Breast epithelium (tissue), 4 donors: Measurements from ENCODE around the gene TAGLN. TPM values are rescaled to one million over a fixed set of nuclear protein-coding genes. Genes with fewer than 3 reads are reported as not detected.

ENCODE experiments used
- DNase-seq, 2 donors: peaks; one replicate each; pipeline ENCODE4 v3.0.0-alpha.2; 2019; ENCODE audit warnings: low spot score in 2 of 2
- H3K27ac ChIP-seq, 2 donors: fragments of 200-600 bp; sonication (generic) in 1 of 2; one replicate each; pipeline ENCODE4 v1.5.1; 2016 to 2019; ENCODE audit warnings: mild to moderate bottlenecking in 1 of 2
- H3K27me3 ChIP-seq, 2 donors: fragments of 200-600 bp; sonication (generic) in 1 of 2; one replicate each; pipeline versions ENCODE4 v1.5.1 to v1.6.0; 2017 to 2019; ENCODE audit warnings: control low read depth in 1 of 2, mild to moderate bottlenecking in 1 of 2
- H3K36me3 ChIP-seq: fragments of 200-600 bp; one replicate; pipeline ENCODE4 v1.5.1; 2019
- H3K4me1 ChIP-seq, 2 donors: fragments of 200-600 bp; sonication (generic); one replicate each; pipeline ENCODE4 v1.5.1; 2016 to 2019; ENCODE audit warnings: control low read depth in 1 of 2
- H3K4me3 ChIP-seq, 3 donors: fragments of 200-600 bp; sonication (generic); 1 replicate in 2 of 3; 2 replicates in 1 of 3; pipeline ENCODE4 v1.5.1; 2016 to 2019; ENCODE audit warnings: mild to moderate bottlenecking in 3 of 3, moderate library complexity in 2 of 3
- H3K9me3 ChIP-seq, 2 donors: fragments of 200-600 bp; sonication (generic) in 1 of 2; one replicate each; pipeline ENCODE4 v1.5.1; 2016 to 2019; ENCODE audit warnings: control low read depth in 1 of 2
- CTCF ChIP-seq, 3 donors: fragments of 450-650 bp; IDR thresholded peaks; one replicate each; pipeline ENCODE4 v1.5.1; 2016 to 2017; ENCODE audit warnings: antibody characterized with exemption in 3 of 3, mild to moderate bottlenecking in 3 of 3, moderate library complexity in 3 of 3
- POLR2A ChIP-seq: fragments of 450-650 bp; IDR thresholded peaks from one replicate; pipeline ENCODE4 v1.6.1; 2016; ENCODE audit warnings: antibody characterized with exemption, mild to moderate bottlenecking, moderate library complexity
- POLR2AphosphoS5 ChIP-seq, 3 donors: sonication (generic); formaldehyde crosslinking; IDR thresholded peaks; one replicate each; pipeline ENCODE4 v1.6.1; 2017; ENCODE audit warnings: antibody characterized with exemption in 3 of 3
- intact Hi-C: fragments of 100-400 bp; cut with DNase I; formaldehyde crosslinking; loops from one replicate; pipeline ENCODE4 v1.15.1; 2023; ENCODE audit warnings: low total_unique reads
- total RNA-seq, 3 donors: library from RNA; depleted of rRNA; stranded (reverse); fragments of >200 nt; gene quantifications; one replicate each; pipeline ENCODE4 v1.1.0, GENCODE V29; 2016

TAGLN gene
- total RNA-seq, 3 donors from 2014 or later: 602 to 1,663 (median 1,380) TPM

DNA sequence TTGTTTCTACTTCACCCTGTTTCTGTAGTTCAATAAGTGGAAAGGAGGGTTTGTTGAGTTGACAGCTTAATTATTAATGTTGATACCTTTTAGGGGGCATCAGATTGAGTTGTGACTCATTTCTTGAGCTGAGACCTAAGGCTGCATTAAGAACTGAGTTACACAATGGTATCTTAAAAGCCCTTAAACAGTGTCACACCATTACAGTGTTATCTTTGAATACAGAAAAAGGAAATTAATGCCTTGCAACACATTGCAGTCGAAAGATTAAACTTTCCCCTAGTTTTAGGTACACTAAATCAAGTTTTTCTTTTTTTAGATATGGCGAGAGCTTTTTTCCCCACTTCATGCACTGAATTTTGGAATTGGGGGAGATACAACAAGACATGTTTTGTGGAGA, 38.3 kb upstream of the TAGLN start:
- no peak for DNase-seq
- no peaks in the 10 kb centered on the region for H3K27me3 ChIP-seq
- peaks cover 3% of the 10 kb centered on the region for H3K36me3 ChIP-seq
- TF ChIP-seq POLR2AphosphoS5 (IDR thresholded peaks at IDR 0.05) (no peak), POLR2A (no peak)
- H3K4me1 ChIP-seq: no peaks in the 10 kb centered on the region
- H3K9me3 ChIP-seq: no peaks in the 10 kb centered on the region
- H3K27ac ChIP-seq: no peak overlapping the region
- intact Hi-C loops: no loop called here
- no peak overlapping the region for H3K4me3 ChIP-seq

DNA sequence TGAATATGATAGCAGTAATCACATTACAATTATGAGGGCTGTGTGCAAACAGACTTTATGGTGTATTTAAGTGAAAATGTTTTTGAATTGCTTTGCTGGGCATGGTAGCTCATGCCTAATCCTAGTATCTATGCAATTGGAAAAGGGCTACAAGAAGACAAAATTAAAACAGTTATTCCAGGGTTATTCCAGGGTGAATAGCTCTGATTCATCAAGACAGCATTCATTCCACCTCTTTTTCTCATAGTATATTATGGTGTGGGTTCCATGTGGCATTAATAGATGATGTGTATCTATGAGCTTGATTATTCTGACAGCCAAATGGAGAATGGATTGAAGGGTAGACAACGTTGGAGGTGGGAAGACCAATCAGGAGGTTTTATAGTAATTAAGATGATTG, 32.7 kb upstream of the TAGLN start:
- TF ChIP-seq POLR2A (no peak), POLR2AphosphoS5 (IDR thresholded peaks at IDR 0.05) (no peak), CTCF (IDR thresholded peaks at IDR 0.05) (no peak)
- Histone ChIP-seq H3K27me3 (no peaks in the 10 kb centered on the region), H3K9me3 (no peaks in the 10 kb centered on the region), H3K36me3 (no peaks in the 10 kb centered on the region), H3K4me3 (no peak overlapping the region), H3K4me1 (no peaks in the 10 kb centered on the region), H3K27ac (no peak overlapping the region)
- no peak for DNase-seq
- intact Hi-C loops: no loop called here

DNA sequence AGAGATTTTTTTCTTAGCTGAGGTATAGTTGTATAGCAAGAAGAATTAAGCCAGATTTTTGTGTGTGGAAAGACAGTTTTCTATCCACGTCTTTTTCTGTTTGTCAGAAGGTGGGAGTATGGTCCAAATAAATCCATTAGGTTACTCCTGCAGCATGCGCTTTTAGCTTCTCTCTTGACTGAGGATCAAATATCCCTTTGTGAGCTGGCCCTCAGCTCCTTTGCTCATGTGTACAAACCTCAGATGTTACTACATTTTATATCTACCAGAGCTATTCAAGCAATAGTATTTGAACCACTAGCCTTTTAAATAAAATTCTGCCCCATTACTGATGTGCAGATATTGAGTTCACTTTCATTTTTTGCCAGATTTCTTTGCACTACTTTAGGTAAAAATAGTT, 29.4 kb upstream of the TAGLN start:
- DNase-seq: no peak
- H3K4me3 ChIP-seq: no peak overlapping the region
- H3K4me1 ChIP-seq: no peaks in the 10 kb centered on the region
- intact Hi-C loops: no loop called here
- no peaks in the 10 kb centered on the region for H3K36me3 ChIP-seq
- no peaks in the 10 kb centered on the region for H3K9me3 ChIP-seq
- TF ChIP-seq POLR2AphosphoS5 (IDR thresholded peaks at IDR 0.05): no peak
- no peak for TF ChIP-seq POLR2A
- no peak for TF ChIP-seq CTCF (IDR thresholded peaks at IDR 0.05)
- no peaks in the 10 kb centered on the region for H3K27me3 ChIP-seq
- H3K27ac ChIP-seq: no peak overlapping the region

GRCh38 chr11:117170210-117170609, 29.0 kb upstream of the TAGLN start:
- no peak for DNase-seq
- H3K9me3 ChIP-seq: no peaks in the 10 kb centered on the region
- H3K36me3 ChIP-seq: no peaks in the 10 kb centered on the region
- intact Hi-C loops: no loop called here
- no peak overlapping the region for H3K27ac ChIP-seq
- H3K4me1 ChIP-seq: no peaks in the 10 kb centered on the region
- H3K27me3 ChIP-seq: no peaks in the 10 kb centered on the region
- H3K4me3 ChIP-seq: no peak overlapping the region
- TF ChIP-seq POLR2A (no peak), CTCF (IDR thresholded peaks at IDR 0.05) (no peak), POLR2AphosphoS5 (IDR thresholded peaks at IDR 0.05) (no peak)

- peak overlapping the region in 1 of 2 donors; percentile 35 for H3K27ac ChIP-seq
- no peaks in the 10 kb centered on the region for H3K4me1 ChIP-seq
- H3K9me3 ChIP-seq: no peaks in the 10 kb centered on the region
- intact Hi-C loops: no loop called here
- DNase-seq: no peak
- TF ChIP-seq POLR2AphosphoS5 (IDR thresholded peaks at IDR 0.05): no peak
- H3K27me3 ChIP-seq: no peaks in the 10 kb centered on the region
- no peaks in the 10 kb centered on the region for H3K36me3 ChIP-seq
- H3K4me3 ChIP-seq: no peak overlapping the region
Measured at GRCh38 chr11:117171007-117171403, 28.2 kb upstream of the TAGLN start.

GRCh38 chr11:117171404-117172061, 27.6 kb upstream of the TAGLN start:
- H3K4me3 ChIP-seq: no peak overlapping the region
- intact Hi-C loops: no loop called here
- H3K27me3 ChIP-seq: no peaks in the 10 kb centered on the region
- H3K4me1 ChIP-seq: no peaks in the 10 kb centered on the region
- no peak for DNase-seq
- TF ChIP-seq CTCF (IDR thresholded peaks at IDR 0.05) (no peak), POLR2A (no peak), POLR2AphosphoS5 (IDR thresholded peaks at IDR 0.05) (no peak)
- H3K27ac ChIP-seq: peak overlapping the region in 1 of 2 donors; percentile 35
- no peaks in the 10 kb centered on the region for H3K9me3 ChIP-seq
- no peaks in the 10 kb centered on the region for H3K36me3 ChIP-seq
